ENCODE measurements around the gene HOXB3.

The HOXB3 gene

DNA sequence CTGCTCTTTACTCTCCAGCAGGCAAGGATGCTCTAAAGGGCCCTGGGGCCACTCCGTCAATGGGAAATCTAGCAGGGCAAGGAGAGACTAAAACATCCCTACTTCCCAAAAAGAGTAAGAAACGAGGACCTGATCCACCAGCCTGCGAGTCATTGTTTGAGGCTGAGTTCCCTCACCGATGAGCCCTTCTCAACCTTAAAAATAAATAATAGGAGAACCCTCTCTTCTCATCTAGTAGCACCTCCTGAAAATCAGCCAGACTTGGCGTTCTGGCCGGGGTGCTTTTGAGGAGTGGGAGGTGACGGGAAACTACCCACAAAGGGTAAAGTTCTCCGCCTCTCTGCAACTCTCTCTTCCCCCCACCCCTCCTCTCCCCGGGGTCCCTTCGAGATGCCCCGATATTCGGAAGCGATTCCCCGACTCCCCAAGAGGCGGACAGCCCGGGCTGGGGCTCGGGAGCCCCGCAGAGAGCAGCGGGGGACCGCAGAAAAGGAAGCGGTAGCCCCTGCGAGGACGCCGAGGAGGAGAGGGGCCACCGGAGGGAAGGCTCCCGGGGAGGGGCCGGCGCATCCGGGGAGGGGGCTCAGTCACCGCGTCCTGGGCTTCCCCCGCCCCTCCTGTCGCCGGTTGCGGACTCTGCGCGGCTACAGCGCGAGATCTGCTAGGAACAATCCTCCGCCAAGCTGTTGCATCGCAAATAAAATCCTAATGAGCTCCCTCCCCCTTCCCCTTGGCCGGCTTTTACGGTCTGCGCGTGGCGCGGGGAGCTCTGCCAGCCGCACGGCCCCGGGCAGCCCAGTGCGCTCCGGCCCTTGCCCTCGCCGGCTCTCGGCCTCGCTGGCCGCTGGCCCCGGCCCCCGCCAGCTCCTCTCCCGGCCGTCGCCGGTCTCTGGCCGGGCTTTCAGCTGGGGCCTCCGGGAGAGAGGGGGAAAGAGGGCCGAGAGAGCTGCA lies 34.8 kb upstream of the HOXB3 start:
- H3K4me3 ChIP-seq (ENCODE audit: control insufficient read depth, low read depth, low read length), result peak overlapping the region; percentile 17
- no peak for DNase-seq (ENCODE audit: low read depth)
- TF ChIP-seq, protein P1, sequence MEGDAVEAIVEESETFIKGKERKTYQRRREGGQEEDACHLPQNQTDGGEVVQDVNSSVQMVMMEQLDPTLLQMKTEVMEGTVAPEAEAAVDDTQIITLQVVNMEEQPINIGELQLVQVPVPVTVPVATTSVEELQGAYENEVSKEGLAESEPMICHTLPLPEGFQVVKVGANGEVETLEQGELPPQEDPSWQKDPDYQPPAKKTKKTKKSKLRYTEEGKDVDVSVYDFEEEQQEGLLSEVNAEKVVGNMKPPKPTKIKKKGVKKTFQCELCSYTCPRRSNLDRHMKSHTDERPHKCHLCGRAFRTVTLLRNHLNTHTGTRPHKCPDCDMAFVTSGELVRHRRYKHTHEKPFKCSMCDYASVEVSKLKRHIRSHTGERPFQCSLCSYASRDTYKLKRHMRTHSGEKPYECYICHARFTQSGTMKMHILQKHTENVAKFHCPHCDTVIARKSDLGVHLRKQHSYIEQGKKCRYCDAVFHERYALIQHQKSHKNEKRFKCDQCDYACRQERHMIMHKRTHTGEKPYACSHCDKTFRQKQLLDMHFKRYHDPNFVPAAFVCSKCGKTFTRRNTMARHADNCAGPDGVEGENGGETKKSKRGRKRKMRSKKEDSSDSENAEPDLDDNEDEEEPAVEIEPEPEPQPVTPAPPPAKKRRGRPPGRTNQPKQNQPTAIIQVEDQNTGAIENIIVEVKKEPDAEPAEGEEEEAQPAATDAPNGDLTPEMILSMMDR (conservative IDR thresholded peaks at IDR 0.05; ENCODE audit: control insufficient read depth, insufficient read depth, low read depth, low read length), result no peak

DNA sequence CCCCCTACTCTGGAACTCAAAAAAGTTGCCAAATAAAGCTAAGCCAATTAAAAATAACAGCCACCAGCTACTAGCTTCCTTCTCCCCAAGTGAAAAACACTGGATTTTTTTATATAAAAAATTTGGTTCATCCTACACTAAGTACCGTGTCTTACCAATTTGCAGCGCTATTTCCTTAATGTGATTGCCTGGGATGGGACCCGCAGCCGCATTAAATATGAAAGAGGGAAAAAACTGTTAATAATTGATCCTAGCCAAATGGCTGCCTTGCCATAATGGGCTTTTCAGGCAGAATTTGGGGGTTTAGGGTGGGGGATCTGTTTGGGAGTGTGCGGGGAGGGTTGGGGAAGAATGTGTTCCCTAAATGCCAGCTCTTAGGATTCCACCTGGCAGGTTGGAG lies 34.1 kb upstream of the HOXB3 start:
- TF ChIP-seq, protein P1 (conservative IDR thresholded peaks at IDR 0.05; ENCODE audit: control insufficient read depth, insufficient read depth, low read depth, low read length), result no peak
- no peak overlapping the region for H3K4me3 ChIP-seq (ENCODE audit: control insufficient read depth, low read depth, low read length)
- DNase-seq (ENCODE audit: low read depth), result no peak

DNA sequence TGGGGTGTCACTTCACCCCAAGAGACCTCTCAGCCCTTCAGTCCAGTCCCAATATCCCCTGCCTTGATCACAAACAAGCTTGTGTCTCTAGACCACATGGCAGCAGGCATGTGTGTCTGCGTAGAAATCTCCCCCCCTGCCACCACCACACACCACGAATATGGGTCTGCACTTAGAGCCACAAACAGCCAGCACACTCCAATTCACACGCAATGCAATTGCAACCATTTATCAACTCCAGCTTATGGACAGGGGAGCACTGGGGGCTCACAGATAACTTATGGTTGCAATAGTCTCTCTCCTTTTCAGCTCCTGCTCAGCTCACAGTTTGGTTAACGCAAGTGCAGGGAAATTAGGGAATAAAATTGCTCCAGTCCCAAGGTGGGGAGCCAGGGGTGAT lies 33.5 kb upstream of the HOXB3 start:
- TF ChIP-seq, protein P1 (conservative IDR thresholded peaks at IDR 0.05; ENCODE audit: control insufficient read depth, insufficient read depth, low read depth, low read length), result no peak
- no peak for DNase-seq (ENCODE audit: low read depth)
- H3K4me3 ChIP-seq (ENCODE audit: control insufficient read depth, low read depth, low read length), result no peak overlapping the region

DNA sequence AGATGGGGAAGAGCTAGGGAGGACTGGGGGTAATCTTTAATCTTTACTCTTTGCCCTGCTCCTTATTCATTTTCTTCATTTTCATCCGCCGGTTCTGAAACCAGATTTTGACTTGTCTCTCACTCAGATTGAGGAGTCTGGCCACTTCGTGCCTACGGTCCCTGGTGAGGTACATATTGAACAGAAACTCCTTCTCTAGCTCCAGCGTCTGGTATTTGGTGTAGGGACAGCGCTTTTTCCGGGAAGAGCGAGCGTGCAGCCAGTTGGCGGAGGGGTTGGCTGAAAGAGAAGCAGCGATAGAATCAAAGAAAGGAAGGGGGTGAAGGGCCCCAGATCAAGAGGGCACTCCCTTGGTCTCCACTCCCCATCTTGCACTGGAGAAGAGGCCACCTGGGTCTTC lies 32.8 kb upstream of the HOXB3 start:
- TF ChIP-seq, protein P1 (conservative IDR thresholded peaks at IDR 0.05; ENCODE audit: control insufficient read depth, insufficient read depth, low read depth, low read length), result no peak
- DNase-seq (ENCODE audit: low read depth), result no peak
- no peak overlapping the region for H3K4me3 ChIP-seq (ENCODE audit: control insufficient read depth, low read depth, low read length)

DNA sequence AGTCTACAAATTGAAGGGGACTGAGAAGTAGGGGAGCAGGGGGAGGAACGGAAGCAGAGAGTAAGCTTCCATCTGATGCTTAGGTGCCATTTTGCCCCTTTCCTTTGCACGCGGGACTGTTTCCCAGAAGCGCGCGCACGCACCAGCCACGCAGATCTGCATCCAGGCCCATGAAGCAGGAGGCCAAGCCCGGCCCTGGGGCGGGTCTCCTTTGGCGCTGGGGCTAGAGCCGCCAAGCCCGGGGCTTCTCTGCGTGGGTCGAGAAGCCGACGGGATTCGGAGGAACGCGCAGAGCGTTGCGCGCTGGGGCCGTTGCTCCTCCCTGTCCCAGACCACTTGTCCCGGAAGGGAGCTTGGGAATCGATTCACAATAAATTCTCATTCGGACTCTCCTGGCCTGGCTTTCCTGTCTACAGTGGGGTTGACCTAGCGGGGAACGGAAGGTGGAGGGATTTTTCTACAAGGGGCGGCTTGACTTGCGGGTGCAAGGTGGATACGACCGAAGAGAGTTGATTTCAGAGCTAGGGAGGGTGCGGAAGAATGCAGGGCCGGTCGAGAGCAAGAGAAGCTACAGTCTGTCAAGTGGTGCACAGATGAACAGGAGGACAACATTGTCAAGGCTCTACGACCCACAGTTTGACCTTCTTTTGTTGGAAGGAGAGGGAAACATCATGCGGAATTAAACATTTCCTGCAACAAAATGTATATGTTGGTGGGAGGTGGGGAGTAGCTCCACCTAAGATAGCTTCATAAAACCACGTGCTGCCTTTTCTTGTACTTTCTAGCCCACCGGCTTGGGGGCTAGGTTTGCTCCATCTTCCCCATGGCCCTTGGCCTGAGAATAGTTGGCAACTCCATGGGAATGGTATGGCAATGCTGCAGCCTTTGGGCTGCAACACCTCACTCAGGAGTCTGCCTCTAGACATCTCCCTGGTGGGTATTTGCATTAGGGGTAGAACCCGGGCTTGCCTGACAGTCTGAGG lies 31.7 kb upstream of the HOXB3 start:
- DNase-seq (ENCODE audit: low read depth), result no peak
- TF ChIP-seq, protein P1 (conservative IDR thresholded peaks at IDR 0.05; ENCODE audit: control insufficient read depth, insufficient read depth, low read depth, low read length), result no peak
- no peak overlapping the region for H3K4me3 ChIP-seq (ENCODE audit: control insufficient read depth, low read depth, low read length)

DNA sequence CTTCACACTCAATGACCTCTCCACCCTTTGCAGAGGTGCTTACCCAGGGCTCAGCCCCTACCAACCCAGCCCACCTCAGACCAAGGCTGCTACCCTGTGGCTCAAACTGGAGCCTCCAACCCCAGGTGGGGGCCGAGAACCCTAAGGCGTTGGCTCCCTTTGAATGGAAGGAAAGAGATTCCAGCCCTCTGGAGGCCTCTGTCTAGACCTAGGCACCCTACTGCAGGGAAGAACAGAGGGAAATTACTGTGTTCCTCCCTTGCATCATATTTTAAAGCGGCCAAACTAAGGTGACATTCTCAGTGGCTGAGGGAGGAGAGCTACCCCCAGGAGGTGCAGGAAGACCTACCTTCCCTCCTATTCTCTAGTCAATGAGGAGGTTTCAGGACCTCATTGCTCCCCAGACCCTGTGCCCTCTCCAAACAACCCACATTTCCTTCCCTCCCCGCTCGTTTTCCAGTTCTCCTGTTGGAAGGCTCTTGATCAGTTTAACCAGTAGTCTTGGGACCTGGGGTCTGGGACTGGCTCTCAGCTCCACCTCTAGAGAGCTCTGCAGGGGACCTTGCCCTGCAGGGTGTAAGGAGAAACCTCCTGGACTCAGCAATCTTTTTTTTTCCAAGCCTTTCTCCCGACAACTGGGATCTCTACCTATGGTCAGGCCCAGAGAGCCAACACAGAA lies 30.6 kb upstream of the HOXB3 start:
- no peak overlapping the region for H3K4me3 ChIP-seq (ENCODE audit: control insufficient read depth, low read depth, low read length)
- TF ChIP-seq, protein P1 (conservative IDR thresholded peaks at IDR 0.05; ENCODE audit: control insufficient read depth, insufficient read depth, low read depth, low read length), result no peak
- no peak for DNase-seq (ENCODE audit: low read depth)
